GM23248 (cell line): ENCODE data around the gene MSL3. TPM values are rescaled to one million over a fixed set of nuclear protein-coding genes. Genes with fewer than 3 reads are reported as not detected.

Experiments used
- DNase-seq: peaks from one replicate; pipeline ENCODE4 v3.0.0-alpha.2; 2015
- H2AFZ ChIP-seq: fragments of 200-600 bp; sonication (generic); 2 replicates; pipeline ENCODE4 v1.6.1; 2016; ENCODE audit warnings: antibody characterized with exemption
- H3F3A ChIP-seq: fragments of 200-600 bp; sonication (generic); 2 replicates; pipeline ENCODE4 v1.6.1; 2016; ENCODE audit warnings: mild to moderate bottlenecking, antibody characterized with exemption, mixed run types; ENCODE audit not compliant: insufficient read depth
- H3K27ac ChIP-seq: fragments of 200-600 bp; sonication (generic); 2 replicates; pipeline ENCODE4 v1.5.1; 2016; ENCODE audit warnings: mild to moderate bottlenecking
- H3K27me3 ChIP-seq: fragments of 200-600 bp; sonication (generic); replicated peaks from 2 replicates; pipeline ENCODE4 v1.6.1; 2016; ENCODE audit warnings: mild to moderate bottlenecking; ENCODE audit not compliant: insufficient read depth
- H3K36me3 ChIP-seq: fragments of 200-600 bp; sonication (generic); 2 replicates; pipeline ENCODE4 v1.6.1; 2016; ENCODE audit warnings: low read depth, mild to moderate bottlenecking
- H3K4me1 ChIP-seq: fragments of 200-600 bp; sonication (generic); 2 replicates; pipeline ENCODE4 v1.6.1; 2016; ENCODE audit warnings: mild to moderate bottlenecking; ENCODE audit not compliant: insufficient read depth
- H3K4me2 ChIP-seq: fragments of 200-600 bp; sonication (generic); one replicate; pipeline ENCODE4 v1.6.1; 2016; ENCODE audit warnings: mild to moderate bottlenecking; ENCODE audit not compliant: unreplicated experiment
- H3K4me3 ChIP-seq: fragments of 200-600 bp; sonication (generic); 2 replicates; pipeline ENCODE4 v1.5.1; 2016; ENCODE audit warnings: mild to moderate bottlenecking
- H3K79me2 ChIP-seq: fragments of 200-600 bp; sonication (generic); 2 replicates; pipeline ENCODE4 v1.6.1; 2016; ENCODE audit warnings: mild to moderate bottlenecking; ENCODE audit not compliant: insufficient read depth
- H3K9ac ChIP-seq: fragments of 200-600 bp; sonication (generic); 2 replicates; pipeline ENCODE4 v1.6.1; 2016; ENCODE audit warnings: mild to moderate bottlenecking
- H3K9me2 ChIP-seq: fragments of 200-600 bp; sonication (generic); 2 replicates; pipeline ENCODE4 v1.6.1; 2016; ENCODE audit warnings: mixed run types, mild to moderate bottlenecking, moderate library complexity; ENCODE audit not compliant: insufficient read depth
- H3K9me3 ChIP-seq: fragments of 200-600 bp; sonication (generic); one replicate; pipeline ENCODE4 v1.6.1; 2017; ENCODE audit warnings: low read depth
- H4K20me1 ChIP-seq: fragments of 200-600 bp; sonication (generic); 2 replicates; pipeline ENCODE4 v1.6.0; 2016; ENCODE audit not compliant: insufficient read depth
- EZH2 ChIP-seq: fragments of 200-600 bp; sonication (generic); IDR thresholded peaks from 2 replicates; pipeline ENCODE4 v1.6.1; 2018; ENCODE audit warnings: antibody characterized with exemption, mild to moderate bottlenecking; ENCODE audit not compliant: insufficient read depth, poor library complexity, severe bottlenecking
- EZH2phosphoT487 ChIP-seq: fragments of 200-600 bp; sonication (generic); IDR thresholded peaks from 2 replicates; pipeline ENCODE4 v1.6.1; 2018; ENCODE audit warnings: antibody characterized with exemption, moderate library complexity, mild to moderate bottlenecking, low read depth; ENCODE audit not compliant: insufficient read depth
- WGBS, 2 experiments: methylation state at CpG; one replicate each; pipeline ENCODE4 v1.1.6; 2015 to 2017; ENCODE audit warnings: low lambda C conversion rate in 2 of 2, low coverage in 1 of 2; ENCODE audit errors: missing lambda C conversion rate in 2 of 2; 5-methylcytosine and 5-hydroxymethylcytosine counted together
- in situ Hi-C: fragments of 300-500 bp; cut with MboI; formaldehyde crosslinking; loops from 2 replicates; pipeline ENCODE4 v1.15.0; 2020
- polyA plus RNA-seq: library from polyadenylated mRNA; unstranded; fragments of >200 nt; fragmentation: Nextera tagmentation; extraction: Ambion mirVana; gene quantifications from 2 replicates; pipeline ENCODE4 v1.2.1, GENCODE V29; 2016
- total RNA-seq: library from RNA; depleted of rRNA; stranded (reverse); fragments of >200 nt; shearing (Covaris generic); gene quantifications from 2 replicates; pipeline ENCODE4 v1.2.3, GENCODE V29; 2014

The MSL3 gene
- total and polyA plus RNA-seq, 2 experiments from 2014 or later = 26.8 to 34.6 TPM

- Histone ChIP-seq H3K4me3 (no peak overlapping the region), H3K79me2 (peaks cover 15% of the 10 kb centered on the region), H3F3A (peaks cover 16% of the 10 kb centered on the region; the same call in 1 of the 2 replicates), H3K9me3 (no peaks in the 10 kb centered on the region), H3K36me3 (peaks cover 27% of the 10 kb centered on the region; the same call in 1 of the 2 replicates), H3K4me1 (0 out of 2 replicates have a peak, but pooled peaks cover 4% of the 10 kb centered on the region), H3K27me3 (no peaks in the 10 kb centered on the region), H3K9me2 (no peaks in the 10 kb centered on the region), H2AFZ (no peak overlapping the region), H3K4me2 (no peak overlapping the region), H3K27ac (no peak overlapping the region), H4K20me1 (no peaks in the 10 kb centered on the region), H3K9ac (no peak overlapping the region)
- 97 to 100% methylated on average over 6 to 8 of the region's 8 CpGs for WGBS, 2 experiments
- in situ Hi-C loops = loop anchor here (25.0 kb wide), 1 partner anchor 627 kb away; no protein-coding TSS in a partner anchor
- TF ChIP-seq EZH2phosphoT487 (no peak), EZH2 (no peak)
- DNase-seq = no peak
Observed at GRCh38 chrX:11764602-11765067, 6.6 kb downstream of the MSL3 start.

DNA sequence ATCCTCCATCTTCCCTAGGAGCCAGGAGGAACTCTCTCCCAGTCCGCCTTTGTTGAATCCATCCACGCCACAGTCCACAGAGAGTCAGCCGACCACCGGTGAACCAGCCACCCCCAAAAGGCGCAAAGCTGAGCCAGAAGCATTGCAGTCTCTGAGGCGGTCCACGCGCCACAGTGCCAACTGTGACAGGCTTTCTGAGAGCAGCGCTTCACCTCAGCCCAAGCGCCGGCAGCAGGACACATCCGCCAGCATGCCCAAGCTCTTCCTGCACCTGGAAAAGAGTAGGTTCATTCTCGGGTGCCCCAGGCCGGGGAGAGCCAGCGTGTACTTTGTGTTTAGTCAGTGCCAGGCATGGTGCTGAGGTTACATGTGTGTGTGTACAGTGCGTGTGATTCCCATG lies 7.4 kb downstream of the MSL3 start:
- Histone ChIP-seq H3K9me2 (no peaks in the 10 kb centered on the region), H4K20me1 (no peaks in the 10 kb centered on the region), H3K9me3 (no peaks in the 10 kb centered on the region), H3K27me3 (no peaks in the 10 kb centered on the region), H2AFZ (no peak overlapping the region), H3K4me2 (no peak overlapping the region), H3K4me3 (no peak overlapping the region), H3F3A (peaks cover 9% of the 10 kb centered on the region; the same call in 1 of the 2 replicates), H3K36me3 (peaks cover 27% of the 10 kb centered on the region; the same call in 1 of the 2 replicates), H3K9ac (no peak overlapping the region), H3K27ac (no peak overlapping the region), H3K4me1 (0 out of 2 replicates have a peak, but pooled peaks cover 4% of the 10 kb centered on the region), H3K79me2 (peaks cover 15% of the 10 kb centered on the region)
- WGBS, 2 experiments = 92 to 95% methylated on average over 14 to 15 of the region's 16 CpGs
- TF ChIP-seq EZH2phosphoT487 = no peak
- no peak for TF ChIP-seq EZH2
- in situ Hi-C loops = loop anchor here (25.0 kb wide), 1 partner anchor 628 kb away; no protein-coding TSS in a partner anchor
- no peak for DNase-seq

DNA sequence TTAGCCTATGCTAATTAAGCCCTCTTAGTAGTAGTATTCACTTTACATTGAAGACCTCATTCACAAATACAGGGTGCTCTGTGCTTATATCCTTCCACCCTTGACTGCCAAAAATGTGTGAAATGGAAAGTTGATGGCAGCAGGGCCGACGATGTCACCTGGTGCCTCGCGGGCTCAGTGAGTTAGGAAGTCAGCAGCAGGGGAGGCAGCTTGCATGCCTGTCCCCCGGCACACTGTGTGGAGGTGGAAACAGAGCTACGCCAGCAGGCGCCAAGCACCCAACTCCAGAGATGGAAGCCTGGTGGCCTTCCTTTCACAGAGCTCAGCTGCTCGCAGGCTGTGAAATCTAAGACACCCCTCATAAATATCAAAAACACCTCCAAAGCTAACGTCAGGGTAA lies 8.4 kb downstream of the MSL3 start:
- Histone ChIP-seq H3K27ac (no peak overlapping the region), H3K36me3 (peaks cover 19% of the 10 kb centered on the region; the same call in 1 of the 2 replicates), H3K4me2 (no peak overlapping the region), H3K9me2 (no peaks in the 10 kb centered on the region), H3K4me3 (no peak overlapping the region), H3K9ac (no peak overlapping the region), H3F3A (no peaks in the 10 kb centered on the region), H3K9me3 (no peaks in the 10 kb centered on the region), H3K27me3 (no peaks in the 10 kb centered on the region), H4K20me1 (no peaks in the 10 kb centered on the region), H2AFZ (no peak overlapping the region), H3K4me1 (no peaks in the 10 kb centered on the region), H3K79me2 (peaks cover 5% of the 10 kb centered on the region; the same call in 1 of the 2 replicates)
- 85 to 92% methylated on average over 6 to 8 of the region's 9 CpGs for WGBS, 2 experiments
- in situ Hi-C loops = loop anchor here (25.0 kb wide), 1 partner anchor 629 kb away; no protein-coding TSS in a partner anchor
- TF ChIP-seq EZH2 = no peak
- TF ChIP-seq EZH2phosphoT487 = no peak
- no peak for DNase-seq

DNA sequence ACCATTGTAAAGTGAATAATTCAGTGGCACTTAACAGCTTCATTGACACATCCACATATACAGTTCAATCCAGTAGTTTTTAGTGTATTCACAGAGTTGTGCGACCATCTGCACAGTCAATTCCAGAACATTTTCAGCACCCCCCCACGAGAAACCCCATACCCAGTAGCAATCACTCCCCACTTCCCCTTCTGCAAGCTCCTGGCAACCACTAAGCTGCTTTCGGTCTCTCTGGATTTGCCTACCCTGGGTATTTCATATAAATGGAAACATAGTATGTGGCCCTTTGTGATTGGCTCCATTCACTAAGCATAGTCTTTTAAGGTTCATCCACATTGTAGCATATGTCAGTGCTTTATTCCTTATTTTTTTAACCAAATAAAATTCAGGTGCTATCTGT lies 10.0 kb downstream of the MSL3 start:
- Histone ChIP-seq H3K36me3 (0 out of 2 replicates have a peak, but pooled peaks cover 4% of the 10 kb centered on the region), H3K9ac (no peak overlapping the region), H3K9me3 (no peaks in the 10 kb centered on the region), H4K20me1 (no peaks in the 10 kb centered on the region), H2AFZ (no peak overlapping the region), H3K79me2 (no peaks in the 10 kb centered on the region), H3K9me2 (no peaks in the 10 kb centered on the region), H3K4me1 (no peaks in the 10 kb centered on the region), H3K27me3 (no peaks in the 10 kb centered on the region), H3F3A (no peaks in the 10 kb centered on the region), H3K27ac (no peak overlapping the region), H3K4me2 (no peak overlapping the region), H3K4me3 (no peak overlapping the region)
- no peak for TF ChIP-seq EZH2phosphoT487
- no peak for TF ChIP-seq EZH2
- in situ Hi-C loops = loop anchor here (25.0 kb wide), 1 partner anchor 631 kb away; no protein-coding TSS in a partner anchor
- no peak for DNase-seq
- 63 to 69% methylated on average over 3 of the region's 3 CpGs for WGBS, 2 experiments
